HepG2 (cell line): ENCODE data around the gene KIZ. TPM values are rescaled to one million over a fixed set of nuclear protein-coding genes. Genes with fewer than 3 reads are reported as not detected.

Source experiments
- ATAC-seq: fragments of 200-7000 bp; cut with Tn5 transposase; 3 replicates; pipeline ENCODE4 v1.9.1; 2020; ENCODE audit warnings: mild to moderate bottlenecking, moderate library complexity
- BruUV-seq: library from RNA; stranded (reverse); fragments of 400-500 nt; replicated peaks from 2 replicates; lab custom pipeline; 2021; lab: Mats Ljungman, UMichigan
- CTCF ChIA-PET: fragments of 300-600 bp; formaldehyde crosslinking; extraction: SDS; loops from one replicate; lab custom pipeline; 2021; ENCODE audit warnings: low total read pairs, inconsistent platforms, low intra/inter-chr PET ratio; lab: Yijun Ruan, JAX
- POLR2A ChIA-PET: fragments of 350-600 bp; sonication (Branson Sonifier 250); formaldehyde crosslinking; loops from one replicate; lab custom pipeline; 2020; ENCODE audit warnings: antibody characterized with exemption, inconsistent platforms; lab: Yijun Ruan, JAX
- DNase-seq: peaks from one replicate; pipeline ENCODE4 v3.0.0-alpha.2; 2015; ENCODE audit warnings: low spot score
- FAIRE-seq: peaks from 3 replicates; lab custom pipeline; 2011; peaks lifted over from hg19 to GRCh38; lab: Jason Lieb, UNC
- H2AFZ ChIP-seq: one replicate; pipeline ENCODE4 v1.6.1; 2011; ENCODE audit warnings: low read length, inconsistent platforms
- H3K27ac ChIP-seq: fragments of 300-600 bp; 3 replicates; pipeline ENCODE4 v1.8.0; 2011; ENCODE audit warnings: mixed run types, mild to moderate bottlenecking, mixed read lengths, low read length, inconsistent platforms; ENCODE audit not compliant: insufficient read depth; ENCODE audit errors: extremely low read length
- H3K27me3 ChIP-seq, 2 experiments: fragments of 200-600 bp in 1 of 2; 2 replicates in 1 of 2; 3 replicates in 1 of 2; pipeline versions ENCODE4 v1.6.0 to v1.8.0; 2011; ENCODE audit warnings: low read length in 2 of 2, mild to moderate bottlenecking in 2 of 2, moderate library complexity in 2 of 2, inconsistent platforms in 1 of 2; ENCODE audit not compliant: insufficient read depth in 2 of 2, control insufficient read depth in 1 of 2
- H3K36me3 ChIP-seq, 2 experiments: fragments of 200-600 bp in 1 of 2; replicated peaks in 1 of 2; 2 replicates in 1 of 2; 3 replicates in 1 of 2; pipeline versions ENCODE4 v1.5.1 to v1.8.0; 2011; ENCODE audit warnings: low read length in 2 of 2, inconsistent platforms in 1 of 2; ENCODE audit not compliant: insufficient read depth in 2 of 2, control insufficient read depth in 1 of 2
- H3K4me1 ChIP-seq: 2 replicates; pipeline ENCODE4 v1.5.1; 2012; ENCODE audit warnings: low read length, inconsistent platforms; ENCODE audit not compliant: insufficient read depth
- H3K4me2 ChIP-seq: 2 replicates; pipeline ENCODE4 v1.6.0; 2011; ENCODE audit warnings: low read depth, low read length, inconsistent platforms
- H3K4me3 ChIP-seq, 3 experiments: fragments of 200-600 bp in 1 of 3; sonication (generic), shearing (Covaris generic) in 1 of 3; replicated peaks in 1 of 3; 2 replicates each; pipeline ENCODE4 v1.5.1; 2011 to 2016; ENCODE audit warnings: low read length in 3 of 3, inconsistent platforms in 2 of 3, low read depth in 2 of 3, mild to moderate bottlenecking in 2 of 3, control low read depth in 1 of 3, mixed read lengths in 1 of 3; ENCODE audit not compliant: insufficient read depth in 1 of 3
- H3K79me2 ChIP-seq: one replicate; pipeline ENCODE4 v1.6.1; 2011; ENCODE audit warnings: low read length, inconsistent platforms; ENCODE audit not compliant: insufficient read depth
- H3K9ac ChIP-seq: 2 replicates; pipeline ENCODE4 v1.6.0; 2011; ENCODE audit warnings: mild to moderate bottlenecking, low read depth, low read length, inconsistent platforms; ENCODE audit not compliant: insufficient read depth
- H3K9me3 ChIP-seq: 2 replicates; pipeline ENCODE4 v1.5.1; 2012; ENCODE audit warnings: mild to moderate bottlenecking, low read length
- H4K20me1 ChIP-seq: 2 replicates; pipeline ENCODE4 v1.6.0; 2011; ENCODE audit warnings: inconsistent platforms, mild to moderate bottlenecking, low read length, moderate library complexity; ENCODE audit not compliant: insufficient read depth
- MAF1 ChIP-seq: sonication (generic); formaldehyde crosslinking; IDR thresholded peaks from 2 replicates; pipeline ENCODE4 v1.5.0; 2020; ENCODE audit warnings: missing genetic modification reagents, borderline replicate concordance
- MXD4 ChIP-seq: IDR thresholded peaks from 2 replicates; pipeline ENCODE4 v1.6.1; 2016; ENCODE audit warnings: mild to moderate bottlenecking, missing biosample characterization, missing genetic modification reagents
- NFE2L2 ChIP-seq: fragments of 150-350 bp; IDR thresholded peaks from 2 replicates; pipeline ENCODE4 v1.6.1; 2014; ENCODE audit warnings: low read length
- ZBTB38 ChIP-seq: sonication (generic); formaldehyde crosslinking; IDR thresholded peaks from 2 replicates; pipeline ENCODE4 v1.5.1; 2020; ENCODE audit warnings: mild to moderate bottlenecking, missing genetic modification reagents
- ZBTB39 ChIP-seq: sonication (generic); formaldehyde crosslinking; IDR thresholded peaks from 2 replicates; pipeline ENCODE4 v1.5.0; 2020; ENCODE audit warnings: missing genetic modification reagents
- ZNF446 ChIP-seq: sonication (generic); formaldehyde crosslinking; IDR thresholded peaks from 2 replicates; pipeline ENCODE4 v1.5.0; 2020; ENCODE audit warnings: mild to moderate bottlenecking, missing genetic modification reagents
- ZNF484 ChIP-seq: sonication (generic); formaldehyde crosslinking; IDR thresholded peaks from 2 replicates; pipeline ENCODE4 v1.5.1; 2020; ENCODE audit warnings: mild to moderate bottlenecking, low read depth, missing genetic modification reagents, borderline replicate concordance
- WGBS: methylation state at CpG from one replicate; pipeline ENCODE4 v1.1.6; 2017; ENCODE audit warnings: low lambda C conversion rate; 5-methylcytosine and 5-hydroxymethylcytosine counted together
- in situ Hi-C: cut with HindIII; loops from 2 replicates; pipeline ENCODE4 v1.10.0; 2017; ENCODE audit warnings: low pct_unique_long_range_greater_than_20kb; ENCODE audit not compliant: extremely low pct_ligation_motif_present
- intact Hi-C: fragments of 100-400 bp; cut with micrococcal nuclease; formaldehyde crosslinking; loops from one replicate; pipeline ENCODE4 v1.10.0; 2022; ENCODE audit not compliant: unreplicated experiment
- polyA plus RNA-seq, 8 experiments: library from polyadenylated mRNA; depleted of rRNA in 3 of 8; stranded (reverse) in 7 of 8; unstranded in 1 of 8; fragments of >200 nt; fragmentation: Illumina TruSeq in 4 of 8; extraction: Trizol in 4 of 8; gene quantifications; 2 replicates each; pipeline versions ENCODE4 v1.2.1 to v1.2.3, GENCODE V29; 2011 to 2016; ENCODE audit warnings: low read depth in 4 of 8, missing spikeins in 1 of 8, mixed read lengths in 1 of 8; ENCODE audit not compliant: insufficient read depth in 1 of 8
- total RNA-seq, 5 experiments: library from RNA; depleted of rRNA; stranded (reverse); fragments of >200 nt; fragmentation: Illumina TruSeq; extraction: Trizol; gene quantifications; 2 replicates each; pipeline ENCODE4 v1.2.3, GENCODE V29; 2016; ENCODE audit warnings: low read depth in 1 of 5

KIZ gene
- total and polyA plus RNA-seq, 2 of the 13 experiments (the other 11 are each of a cell fraction or from before 2014, with no cell fraction given), result 46.3 to 114 TPM

GRCh38 chr20:21137078-21137477 lies 11.2 kb downstream of the KIZ start:
- CTCF ChIA-PET, result no interaction called here
- Histone ChIP-seq H3K27ac (peak overlapping the region; percentile 8), H3K4me3 (no peak overlapping the region), H3K79me2 (peaks cover 25% of the 10 kb centered on the region), H3K9me3 (no peaks in the 10 kb centered on the region), H2AFZ (no peak overlapping the region), H3K27me3 (no peaks in the 10 kb centered on the region), H3K36me3 (peaks cover 21 to 64% of the 10 kb centered on the region in 2 experiments), H4K20me1 (no peaks in the 10 kb centered on the region), H3K4me1 (peaks cover 74% of the 10 kb centered on the region), H3K9ac (no peak overlapping the region), H3K4me2 (no peak overlapping the region)
- no peak for TF ChIP-seq MAF1 (CRISPR knock-in tag)
- no peak for TF ChIP-seq NFE2L2
- no peak for TF ChIP-seq ZBTB39
- TF ChIP-seq ZNF446 (CRISPR knock-in tag), result no peak
- TF ChIP-seq MXD4 (CRISPR knock-in tag), result no peak
- no peak for TF ChIP-seq ZNF484
- TF ChIP-seq ZBTB38 (CRISPR knock-in tag), result no peak
- POLR2A ChIA-PET, result interaction anchor here (1.5 kb wide), 1 partner anchor 11 kb away, joined by 8 read pairs; the partner anchor contains the start of gene KIZ
- FAIRE-seq (no peak), DNase-seq (no peak), ATAC-seq (no peak)
- intact Hi-C loops, result loop anchor here (5.0 kb wide), 3 partner anchors 40 to 165 kb away; partner anchors contain the start of gene XRN2
- BruUV-seq, result no TSS peak
- WGBS, result 100% methylated on average over 1 of the region's 1 CpG
- in situ Hi-C loops, result no loop called here
